ENCODE data around the gene AOPEP.

Gene AOPEP

DNA sequence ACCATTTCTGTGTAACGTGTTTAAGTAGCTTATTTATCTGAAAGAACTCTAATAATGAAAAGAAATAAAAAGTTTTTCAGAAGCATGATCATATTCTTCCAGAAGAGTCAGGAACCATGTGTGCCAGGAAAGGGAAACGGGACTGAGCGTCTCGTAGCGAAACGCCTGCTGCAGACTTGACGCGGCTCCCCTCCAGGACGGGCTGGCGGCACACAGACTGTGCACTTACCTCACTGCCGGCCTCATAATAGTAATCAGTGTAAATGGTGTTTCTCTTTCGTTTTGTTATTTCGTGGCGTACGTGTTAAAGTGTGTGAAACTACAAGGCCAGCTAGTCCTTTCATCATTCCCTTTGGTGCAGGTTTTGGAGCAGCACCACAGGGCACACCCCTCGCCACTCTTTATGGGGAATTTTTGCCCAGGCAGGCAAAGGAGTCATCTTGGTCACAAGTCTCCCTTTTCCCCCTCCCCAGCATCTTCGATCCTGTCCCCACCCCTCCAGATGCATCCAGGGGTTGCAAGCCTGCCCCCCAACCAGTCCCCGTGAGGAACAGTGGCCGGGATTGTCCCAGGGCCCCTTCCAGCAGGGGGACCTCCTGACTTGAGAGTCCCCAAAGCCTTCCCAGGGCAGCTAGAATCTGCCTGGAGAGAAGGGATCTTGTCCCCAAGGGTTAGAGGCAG is 357.9 kb downstream of the AOPEP start:
- DNase-seq (ENCODE audit: low spot score) = no peak

DNA sequence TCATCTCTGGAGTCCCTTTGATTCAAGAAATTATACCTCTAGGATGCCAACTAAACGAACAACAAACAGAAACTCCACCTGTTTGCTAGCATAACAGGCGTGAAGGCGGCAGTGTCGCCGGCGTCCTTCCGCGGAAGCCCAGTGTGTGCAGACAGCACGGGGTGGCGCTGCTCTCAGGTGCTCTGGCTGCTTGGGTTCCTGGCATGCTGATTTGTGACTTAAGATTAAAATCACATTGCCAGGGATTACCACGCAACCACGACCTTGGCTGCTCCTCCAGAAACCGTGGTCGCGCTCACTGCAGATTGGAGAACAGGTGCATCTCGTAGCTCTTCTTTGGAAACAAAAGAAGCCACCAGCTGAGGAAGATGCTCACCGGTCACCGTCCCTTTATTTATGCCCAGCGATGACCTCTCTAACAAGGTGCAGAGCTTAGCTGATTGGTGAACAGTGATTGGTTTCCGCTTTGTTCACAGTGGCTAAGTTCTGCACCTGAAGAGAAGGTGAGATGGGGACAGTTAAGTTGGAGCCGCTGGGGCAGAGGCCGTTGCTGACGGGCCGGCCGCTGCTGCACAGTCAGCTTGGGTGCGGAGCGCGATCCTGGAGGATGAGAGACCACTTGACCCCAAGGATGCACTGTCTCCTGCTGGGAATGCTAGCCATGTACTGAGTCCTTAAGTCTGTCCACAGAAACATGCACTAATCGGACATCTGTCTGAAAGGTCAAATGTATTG is 358.7 kb downstream of the AOPEP start:
- DNase-seq (ENCODE audit: low spot score) = no peak

DNA sequence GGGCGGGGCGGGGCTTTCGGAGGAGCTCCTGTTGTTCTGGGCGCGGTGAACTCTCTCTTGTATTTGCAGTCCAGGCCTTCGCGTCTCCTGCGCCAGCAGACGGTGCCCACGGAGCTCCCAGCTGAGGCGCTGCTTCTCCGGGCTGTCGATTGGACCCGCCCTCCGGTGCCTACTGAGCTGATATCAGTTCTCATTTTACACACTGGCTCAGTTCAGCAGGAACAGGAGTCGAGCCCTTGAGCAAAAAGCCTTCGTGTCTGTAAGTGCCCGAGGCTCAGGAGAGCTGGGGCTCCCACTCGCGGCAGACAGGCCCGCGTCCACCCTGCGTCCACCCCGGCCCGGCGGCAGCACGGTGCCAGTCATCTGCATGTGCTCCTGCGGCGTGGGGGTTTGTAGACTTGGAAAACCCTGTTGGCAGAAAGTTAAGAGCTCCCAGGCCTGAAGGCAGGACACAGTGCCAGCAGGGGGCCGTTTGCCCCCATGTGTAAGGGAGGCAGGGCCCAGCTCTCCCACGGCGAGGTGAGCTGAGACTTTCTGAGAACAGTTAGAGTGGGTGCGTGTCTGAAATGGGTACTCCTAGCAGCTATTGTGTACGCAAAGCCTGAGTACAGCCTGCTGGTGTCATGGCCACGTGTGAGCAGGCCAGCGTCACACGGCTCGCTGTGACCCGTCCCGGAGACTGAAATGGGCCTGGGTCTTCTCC is 359.5 kb downstream of the AOPEP start:
- no peak for DNase-seq (ENCODE audit: low spot score)

DNA sequence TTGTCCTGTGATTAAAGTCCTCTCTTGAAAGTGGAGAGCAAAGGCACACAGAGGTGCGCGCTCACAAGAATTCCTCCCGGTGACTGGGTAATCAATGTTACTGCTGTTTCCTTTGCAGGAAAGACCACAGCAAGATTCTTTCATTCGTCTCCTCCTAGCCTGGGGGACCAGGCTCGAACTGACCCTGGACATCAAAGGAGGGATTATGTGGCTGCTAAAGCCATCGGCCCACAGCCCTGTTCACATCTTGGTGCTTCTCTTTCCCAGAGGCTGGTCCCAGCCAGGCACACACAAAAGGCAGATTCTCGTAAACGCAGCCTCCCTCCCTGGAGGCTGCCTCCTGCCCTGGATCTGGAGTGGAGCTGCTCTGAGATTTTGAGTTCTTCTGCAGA is 360.1 kb downstream of the AOPEP start:
- no peak for DNase-seq (ENCODE audit: low spot score)

DNA sequence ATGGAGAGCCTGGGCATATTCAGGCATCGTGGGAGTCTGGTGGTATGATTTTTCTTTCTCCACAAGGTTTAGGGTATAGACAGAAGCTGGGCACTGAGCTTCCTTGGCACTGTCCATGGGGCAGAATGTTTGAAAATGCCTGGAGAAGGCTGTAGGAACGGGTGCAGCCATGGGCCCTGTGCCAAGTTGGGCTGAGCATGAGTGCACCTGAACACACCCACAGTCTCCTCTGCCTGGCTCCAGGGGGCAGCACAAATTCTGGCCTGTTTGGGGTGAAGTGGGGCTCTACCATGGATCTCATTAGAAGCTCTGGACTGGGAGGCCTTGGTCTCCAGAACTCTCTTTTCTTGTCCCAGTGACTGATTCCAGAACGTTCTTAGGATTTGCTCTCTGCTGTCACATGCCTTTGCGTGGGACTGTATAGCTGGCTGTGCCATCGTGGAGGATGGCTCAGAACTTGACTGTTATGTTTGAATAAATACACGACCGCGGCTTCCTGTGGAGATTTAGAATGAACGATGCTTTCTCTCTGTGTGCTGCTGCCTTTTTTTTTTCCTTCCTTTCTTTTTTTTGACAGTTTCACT is 361.3 kb downstream of the AOPEP start:
- DNase-seq (ENCODE audit: low spot score) = no peak

DNA sequence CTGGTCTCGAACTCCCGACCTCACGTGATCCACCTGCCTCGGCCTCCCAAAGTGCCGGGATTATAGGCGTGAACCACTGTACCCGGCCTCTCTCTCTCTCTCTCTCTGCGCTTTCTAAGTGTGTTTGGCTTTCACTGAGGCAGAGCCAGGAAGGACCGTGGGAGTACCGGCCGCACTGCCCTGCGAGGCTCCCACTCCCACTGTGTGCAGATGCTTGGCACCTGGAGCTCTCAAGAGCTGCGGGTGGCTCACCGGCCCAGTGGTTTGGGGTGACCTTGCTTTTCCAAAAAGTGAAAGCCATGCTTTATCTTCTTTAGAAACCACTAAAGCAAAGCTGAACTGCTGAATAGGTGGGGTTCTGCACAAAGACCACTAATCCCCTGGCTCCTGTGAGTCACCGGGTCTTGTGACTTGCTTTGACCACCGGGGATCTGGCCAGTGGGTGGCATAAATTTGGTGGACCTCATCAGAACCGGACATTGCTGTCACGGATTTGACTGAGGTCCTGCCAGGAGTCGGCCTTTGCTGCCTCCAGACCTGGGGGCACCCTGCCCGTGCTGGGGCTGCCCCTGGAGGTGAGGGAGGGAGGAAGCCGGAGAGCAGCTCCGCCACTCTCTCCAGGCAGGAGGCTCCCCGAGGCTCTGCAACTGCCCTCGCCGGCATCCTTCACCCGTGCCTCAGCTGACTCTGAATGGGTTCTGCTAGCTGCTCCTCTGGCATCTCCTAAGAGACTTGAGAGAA is 362.1 kb downstream of the AOPEP start:
- no peak for DNase-seq (ENCODE audit: low spot score)

DNA sequence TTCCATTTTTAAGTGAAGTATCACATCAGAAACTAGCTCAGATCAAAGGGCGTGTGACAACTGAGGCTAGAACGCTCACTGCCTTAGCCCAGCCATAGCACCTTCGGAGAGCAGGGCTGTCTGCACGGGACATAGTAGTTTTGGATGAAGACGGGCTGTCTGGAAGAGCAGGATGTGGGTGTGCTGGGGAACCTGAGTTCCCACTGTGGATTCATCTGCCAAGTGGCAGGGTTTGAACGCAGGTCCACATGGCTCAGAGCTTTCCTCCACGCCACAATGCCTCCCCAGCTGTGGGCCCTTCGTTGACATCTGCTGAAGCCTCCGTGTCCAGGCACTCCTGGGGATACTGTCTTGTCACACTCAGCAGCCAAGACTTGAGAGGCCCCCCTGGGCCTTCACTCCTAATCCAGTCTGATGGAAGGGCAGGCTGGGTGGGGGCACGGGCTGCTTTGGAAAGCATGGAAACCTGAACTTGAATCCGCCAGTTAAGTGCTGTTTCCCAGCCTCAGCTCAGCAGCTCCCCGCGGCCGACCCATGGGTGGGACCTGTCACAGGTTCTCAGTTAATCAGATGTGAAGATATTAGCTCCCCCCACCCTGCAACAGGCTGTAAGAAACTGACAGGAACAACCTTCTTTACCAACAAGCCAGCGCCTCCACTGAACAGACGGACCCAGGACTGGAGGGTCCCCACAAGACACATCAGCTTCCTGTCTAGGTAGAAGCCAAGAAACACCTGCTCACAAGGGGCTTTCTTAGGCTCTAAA is 362.9 kb downstream of the AOPEP start:
- no peak for DNase-seq (ENCODE audit: low spot score)

DNA sequence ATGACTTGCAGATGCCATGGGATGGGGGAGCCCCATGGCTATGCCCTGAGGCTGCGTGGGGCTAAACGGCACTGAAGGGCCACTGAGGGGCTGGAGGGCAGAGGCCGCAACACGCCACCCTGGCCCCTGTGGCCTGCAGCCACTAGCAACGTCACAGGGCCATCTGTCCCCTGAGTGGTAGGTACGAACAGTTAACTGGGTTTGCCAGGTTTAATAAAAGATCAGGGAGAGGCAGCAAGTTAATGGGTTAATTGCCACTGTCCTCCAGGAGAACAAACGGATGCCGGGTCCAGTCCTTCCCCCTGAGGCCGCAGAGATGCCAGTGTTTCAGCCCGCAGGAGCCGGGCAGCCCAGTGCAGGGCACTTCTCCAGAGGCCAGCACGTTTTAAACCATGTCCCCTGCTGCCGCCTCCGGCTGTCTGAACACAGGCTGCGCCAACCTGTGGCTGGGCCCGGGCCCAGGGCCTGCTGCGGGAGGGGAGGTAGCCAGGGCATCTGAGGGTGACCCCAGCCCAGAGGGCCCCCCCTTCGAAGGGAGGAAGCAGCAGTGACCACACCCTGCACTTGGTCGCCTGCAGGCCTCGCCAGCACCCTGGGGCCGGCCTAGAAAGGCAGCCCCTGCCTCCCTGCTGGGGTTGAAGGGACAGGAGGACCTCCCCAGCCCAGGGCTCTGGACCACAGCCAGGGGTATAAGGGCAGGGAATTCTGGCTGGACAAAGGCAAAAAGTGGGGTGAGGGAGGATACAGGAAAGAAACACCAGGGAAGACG is 363.7 kb downstream of the AOPEP start:
- DNase-seq (ENCODE audit: low spot score) = no peak

DNA sequence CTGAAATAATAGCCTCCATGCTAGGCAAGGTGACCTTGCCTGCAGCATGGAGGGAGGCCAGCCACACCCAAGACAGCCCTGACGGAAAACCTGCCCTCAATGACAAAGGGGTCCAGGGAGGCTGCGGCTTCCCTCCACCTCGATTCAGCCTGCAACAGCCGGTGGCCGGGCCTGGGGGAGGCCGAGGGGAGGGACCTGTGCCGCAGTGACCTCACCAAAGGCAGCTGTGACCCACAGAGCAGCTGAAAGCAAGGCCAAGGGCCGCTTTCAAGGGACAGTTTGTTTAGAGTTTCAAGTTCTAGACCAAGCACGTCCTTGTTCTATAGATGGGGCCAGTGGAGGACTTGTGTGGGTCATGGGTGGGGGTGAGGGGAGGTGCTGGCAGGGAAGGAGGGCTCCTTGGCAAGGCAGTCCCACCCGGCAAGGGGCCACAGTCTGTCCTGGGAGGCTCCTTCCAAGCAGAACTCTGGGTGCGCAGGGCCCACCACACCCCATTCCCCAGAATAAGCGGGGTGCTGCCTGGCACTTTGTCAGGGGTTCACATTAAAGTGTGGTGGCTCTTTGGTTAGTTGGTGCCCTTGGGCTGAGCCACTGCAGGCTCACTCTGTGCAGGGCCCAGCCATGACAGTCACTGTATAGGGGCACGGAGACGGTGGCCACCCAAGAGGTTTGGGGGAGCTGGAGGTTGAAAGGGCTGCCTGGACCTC is 364.5 kb downstream of the AOPEP start:
- no peak for DNase-seq (ENCODE audit: low spot score)

DNA sequence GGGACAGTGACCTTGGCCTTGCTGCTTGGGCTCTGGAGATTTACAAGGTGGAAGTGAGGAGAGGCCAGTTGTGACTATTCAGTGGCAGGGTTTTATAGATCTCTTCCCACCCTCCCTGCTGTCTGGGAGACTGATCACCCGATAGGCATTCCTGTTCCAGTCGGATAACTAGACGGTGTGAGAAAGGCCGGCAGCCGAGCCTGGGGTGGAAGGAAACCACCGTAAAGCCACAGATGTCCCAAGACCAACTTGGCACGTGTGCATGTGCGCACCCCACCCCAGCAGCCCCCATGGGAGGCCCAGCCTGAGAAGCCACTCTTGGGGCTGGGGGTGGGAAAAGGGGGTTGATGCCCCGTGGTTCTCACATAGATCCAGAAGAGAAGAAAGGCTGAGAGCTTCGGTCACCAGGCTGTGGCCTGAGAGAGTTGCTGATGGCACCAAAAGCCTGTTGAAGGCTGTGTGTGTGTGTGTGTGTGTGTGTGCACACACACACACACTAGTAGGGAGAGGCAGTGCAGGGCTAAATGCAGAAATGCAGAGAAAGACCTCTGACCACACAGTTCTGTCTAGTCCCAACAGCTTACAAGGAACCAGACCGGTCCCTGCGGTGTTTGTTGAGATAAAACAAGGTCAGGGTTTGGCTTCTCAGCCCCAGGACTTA is 365.2 kb downstream of the AOPEP start:
- DNase-seq (ENCODE audit: low spot score) = no peak

DNA sequence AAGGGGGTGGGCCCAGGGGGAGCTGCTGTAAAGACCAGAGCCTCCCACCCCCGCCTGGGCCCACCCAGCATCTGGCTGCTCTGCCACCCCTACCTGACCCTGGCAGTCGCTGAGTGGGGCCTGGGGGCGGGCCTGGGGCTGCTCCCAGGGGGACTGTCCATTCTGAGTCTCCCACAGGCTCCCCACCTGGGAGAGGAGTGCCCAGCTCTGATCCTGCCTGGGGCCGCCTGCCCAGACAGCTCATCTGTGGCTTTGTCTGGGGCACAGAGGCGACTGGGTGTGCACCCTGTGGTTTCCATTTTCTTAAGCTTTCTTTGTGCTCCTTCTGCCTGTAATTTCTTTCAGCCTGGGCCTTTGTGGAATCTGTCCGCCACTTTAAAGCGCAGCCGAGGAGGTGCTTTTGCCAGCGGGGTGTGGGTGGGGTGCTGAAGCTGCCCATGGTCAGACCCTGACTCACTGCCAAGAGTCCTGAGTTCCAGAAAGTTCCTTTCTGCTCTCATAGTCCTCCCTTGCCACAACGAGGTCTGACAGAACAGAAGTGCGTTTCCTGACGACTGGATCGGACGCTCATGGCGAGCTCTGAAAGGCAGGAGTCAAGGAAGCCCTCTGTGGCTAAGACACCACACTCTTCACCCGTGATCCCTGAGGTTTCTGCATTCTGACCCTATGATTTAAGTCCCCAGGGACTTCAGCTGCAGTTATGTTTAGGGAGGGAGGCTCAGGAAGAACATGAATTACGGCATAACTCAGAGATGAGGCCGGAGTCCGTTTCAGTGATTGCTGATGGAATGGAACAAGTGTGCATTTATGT is 366.0 kb downstream of the AOPEP start:
- DNase-seq (ENCODE audit: low spot score) = no peak

DNA sequence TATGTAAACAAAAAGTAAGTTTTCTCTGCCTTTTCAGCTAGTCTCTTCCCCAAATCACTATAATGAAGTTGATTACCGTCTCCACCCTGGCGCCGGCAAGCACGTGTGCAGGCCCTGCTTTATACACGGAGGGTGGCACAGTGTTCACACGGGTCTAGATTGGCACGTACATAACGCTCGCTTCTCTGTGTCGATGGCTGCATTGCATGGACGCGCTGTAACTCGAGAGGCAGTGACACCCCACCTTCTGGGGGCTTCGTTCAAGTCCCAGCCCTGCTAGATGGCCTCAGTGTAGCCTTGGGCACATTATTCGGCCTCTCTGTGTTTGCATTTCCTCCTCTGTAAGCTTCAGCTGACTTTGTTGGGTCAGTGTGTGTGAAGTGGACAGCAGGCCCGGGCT is 367.1 kb downstream of the AOPEP start:
- no peak for DNase-seq (ENCODE audit: low spot score)

DNA sequence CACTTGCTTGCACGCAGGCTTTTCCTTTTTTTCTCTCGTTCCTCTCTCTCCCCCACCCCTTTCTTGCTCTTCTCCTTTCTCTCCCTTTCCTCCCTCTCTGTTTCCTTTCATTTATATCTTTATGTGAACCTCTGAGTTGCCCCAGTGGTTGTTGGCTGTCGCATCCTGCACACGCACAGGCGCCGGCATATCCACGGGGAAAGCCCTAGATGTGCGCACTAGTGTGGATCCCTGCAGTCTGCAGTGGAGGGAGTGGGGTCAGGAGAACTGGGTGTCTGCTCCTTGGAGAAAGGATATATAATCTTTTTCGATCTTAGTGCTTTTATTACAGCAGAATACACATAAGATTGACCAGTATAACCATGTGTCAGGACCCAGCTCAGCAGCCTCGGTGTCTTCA is 367.5 kb downstream of the AOPEP start:
- no peak for DNase-seq (ENCODE audit: low spot score)

DNA sequence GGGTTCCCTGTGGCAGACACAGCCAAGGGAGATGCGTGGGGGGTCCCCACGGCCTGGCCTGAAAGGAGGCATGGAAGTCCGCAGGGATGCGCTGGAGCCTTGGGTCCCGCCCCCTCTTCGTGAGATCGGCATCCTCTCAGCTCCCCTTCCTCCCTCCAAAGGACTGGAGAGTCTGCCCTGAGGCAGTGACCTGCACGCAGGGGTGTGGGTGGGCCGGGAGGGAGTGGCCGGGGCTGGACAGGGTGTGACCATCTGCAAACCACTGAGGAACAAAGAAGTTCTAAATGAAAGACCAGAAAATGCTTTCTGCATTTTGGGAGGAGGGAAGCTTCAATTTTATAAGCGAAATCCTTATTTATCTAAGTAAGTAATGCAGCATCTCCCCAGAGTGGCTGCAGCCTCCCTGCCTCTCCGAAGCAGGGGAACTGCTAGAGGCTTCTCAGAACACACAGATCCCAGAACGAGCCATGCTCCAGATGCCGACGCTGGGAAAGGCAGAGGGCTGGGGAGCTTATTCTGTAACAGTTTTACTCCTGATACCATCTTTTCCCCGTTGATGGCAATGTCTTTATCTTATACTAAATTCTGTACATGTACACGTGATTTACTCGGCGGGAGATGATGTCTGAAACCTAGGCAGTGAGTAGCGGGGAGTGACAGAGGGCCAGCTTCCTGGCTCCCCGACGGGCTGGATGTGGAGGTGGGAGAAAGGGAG is 369.3 kb downstream of the AOPEP start:
- no peak for DNase-seq (ENCODE audit: low spot score)

DNA sequence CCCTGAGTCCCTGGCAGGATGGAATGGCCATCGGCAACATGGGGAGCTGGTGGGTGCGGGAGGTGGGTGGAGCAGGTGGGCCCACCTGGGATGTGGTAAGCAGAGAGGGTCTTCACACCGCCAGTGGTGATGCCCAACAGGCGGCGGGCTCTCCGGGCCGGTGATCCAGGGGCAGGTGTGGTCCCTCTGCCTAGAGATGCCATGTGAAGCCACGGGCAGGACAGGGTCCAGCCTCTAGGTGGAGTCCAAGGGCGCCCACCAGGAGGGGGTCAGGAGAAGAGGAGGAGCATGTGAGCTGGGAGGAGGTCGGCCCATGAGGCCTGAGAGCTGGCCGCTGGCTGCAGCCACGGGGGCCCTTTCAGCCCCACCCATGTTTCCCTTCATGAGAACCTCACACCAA is 369.9 kb downstream of the AOPEP start:
- DNase-seq (ENCODE audit: low spot score) = no peak

DNA sequence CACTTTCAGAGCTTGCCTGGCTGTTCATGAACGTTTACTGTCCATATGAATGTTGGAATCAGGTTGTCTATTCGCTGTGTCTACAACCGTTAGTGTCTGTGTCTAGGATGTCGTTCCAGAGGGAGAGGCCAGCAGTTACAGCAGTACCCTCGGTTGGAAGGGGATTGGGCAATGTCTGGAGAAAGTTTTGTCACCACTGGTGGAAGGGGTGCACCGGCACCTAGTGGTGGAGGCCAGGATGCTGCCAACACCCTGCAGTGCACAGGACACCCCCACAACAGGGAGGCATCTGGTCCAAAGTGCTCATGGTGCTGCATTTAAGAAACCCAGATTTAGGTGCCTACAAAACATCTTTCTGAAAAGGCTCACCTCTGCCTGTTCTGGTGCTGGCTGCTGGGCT is 370.3 kb downstream of the AOPEP start:
- no peak for DNase-seq (ENCODE audit: low spot score)

DNA sequence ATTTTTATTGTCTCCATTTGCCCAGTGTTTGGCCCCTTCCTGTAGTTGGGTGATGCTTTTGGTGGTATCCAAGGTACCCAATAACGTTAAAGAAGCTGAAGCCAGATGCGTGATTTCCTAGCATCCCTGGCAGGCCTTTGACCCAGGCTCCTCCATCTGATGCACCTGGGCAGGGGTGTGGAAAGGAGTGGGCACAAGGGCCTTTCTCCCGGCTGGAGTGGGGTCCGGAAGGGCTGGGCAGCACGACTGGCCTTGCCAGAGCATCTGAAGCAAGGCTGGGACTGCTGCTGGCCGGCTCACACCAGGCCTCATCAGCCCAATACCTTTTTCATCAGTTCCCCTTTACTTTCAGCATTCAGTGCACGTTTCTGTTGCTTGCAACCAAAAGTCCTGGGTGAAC is 370.8 kb downstream of the AOPEP start:
- DNase-seq (ENCODE audit: low spot score) = no peak

DNA sequence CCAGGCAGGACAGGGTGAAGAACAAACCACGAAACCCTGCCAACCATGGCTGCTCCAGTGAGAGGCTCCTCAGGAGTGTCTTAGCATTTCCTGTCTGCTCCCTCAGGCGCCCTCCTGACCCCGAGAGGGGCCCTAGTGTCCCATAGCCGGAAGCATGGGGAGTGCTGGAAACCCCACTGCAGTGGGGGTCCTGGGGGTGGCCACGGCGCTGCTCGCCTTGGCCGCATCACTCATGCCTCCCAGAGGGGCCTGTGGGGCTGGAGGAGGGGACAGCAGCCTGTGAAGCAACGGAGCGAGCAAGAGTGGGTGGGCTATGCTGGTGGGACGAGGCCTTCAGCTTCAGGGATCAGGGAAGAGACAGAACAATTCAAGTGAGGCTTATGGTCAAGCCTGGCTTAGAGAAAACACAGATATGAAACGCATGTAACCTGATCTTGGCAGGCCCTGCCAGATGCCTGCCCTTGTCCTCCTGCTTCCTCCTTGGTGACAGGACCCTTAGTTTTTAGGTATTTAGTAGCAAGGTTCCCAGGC is 372.0 kb downstream of the AOPEP start:
- no peak for DNase-seq (ENCODE audit: low spot score)
